Endometrium (tissue), 2 donors: Measurements from ENCODE around the gene SMLR1.
"Not testable (repeated sequence)": the region's sequence is repeated elsewhere in the genome, so short reads cannot be mapped to it uniquely, and the experiment has no call there.

Source experiments
- FAIRE-seq: peaks from 2 replicates; lab custom pipeline; 2012; peaks lifted over from hg19 to GRCh38; lab: Jason Lieb, UNC
- donor health status: control.
- donor health status: control.

SMLR1 gene

GRCh38 chr6:130827247-130828149, at the start of gene SMLR1:
Gene SMLR1 (plus strand): TSS chr6:130827406. CDS start chr6:130827414, 8 bp downstream.
- FAIRE-seq = no peak

GRCh38 chr6:130778946-130779657, 48.1 kb upstream of the SMLR1 start:
- FAIRE-seq = peak; percentile 87

- FAIRE-seq = no peak
These were observed 47.6 kb upstream of the SMLR1 start for GRCh38 chr6:130779658-130780033.

DNA sequence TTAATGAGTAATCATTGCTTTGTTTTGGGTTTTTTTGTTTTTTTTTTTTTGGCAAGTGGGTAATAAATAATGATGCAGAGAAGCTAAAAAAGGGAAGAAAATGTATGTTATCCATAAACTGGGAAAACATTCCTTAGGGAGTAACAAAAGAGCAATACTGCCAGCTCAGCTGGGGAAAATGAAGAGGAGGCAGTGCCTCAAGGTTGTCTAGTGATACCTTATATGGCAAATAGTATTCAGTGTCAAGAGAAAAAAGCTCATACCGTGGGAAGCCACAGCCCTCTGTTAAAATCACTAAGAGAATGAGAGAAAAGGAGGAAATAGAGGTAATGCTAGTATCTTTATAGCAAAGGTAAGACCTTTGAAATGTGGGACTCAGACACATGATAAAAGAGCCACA, 47.1 kb upstream of the SMLR1 start:
- FAIRE-seq = no peak

GRCh38 chr6:130781557-130781956, 45.6 kb upstream of the SMLR1 start:
- FAIRE-seq = no peak

GRCh38 chr6:130783416-130784107, 43.6 kb upstream of the SMLR1 start:
- FAIRE-seq = peak; percentile 15

DNA sequence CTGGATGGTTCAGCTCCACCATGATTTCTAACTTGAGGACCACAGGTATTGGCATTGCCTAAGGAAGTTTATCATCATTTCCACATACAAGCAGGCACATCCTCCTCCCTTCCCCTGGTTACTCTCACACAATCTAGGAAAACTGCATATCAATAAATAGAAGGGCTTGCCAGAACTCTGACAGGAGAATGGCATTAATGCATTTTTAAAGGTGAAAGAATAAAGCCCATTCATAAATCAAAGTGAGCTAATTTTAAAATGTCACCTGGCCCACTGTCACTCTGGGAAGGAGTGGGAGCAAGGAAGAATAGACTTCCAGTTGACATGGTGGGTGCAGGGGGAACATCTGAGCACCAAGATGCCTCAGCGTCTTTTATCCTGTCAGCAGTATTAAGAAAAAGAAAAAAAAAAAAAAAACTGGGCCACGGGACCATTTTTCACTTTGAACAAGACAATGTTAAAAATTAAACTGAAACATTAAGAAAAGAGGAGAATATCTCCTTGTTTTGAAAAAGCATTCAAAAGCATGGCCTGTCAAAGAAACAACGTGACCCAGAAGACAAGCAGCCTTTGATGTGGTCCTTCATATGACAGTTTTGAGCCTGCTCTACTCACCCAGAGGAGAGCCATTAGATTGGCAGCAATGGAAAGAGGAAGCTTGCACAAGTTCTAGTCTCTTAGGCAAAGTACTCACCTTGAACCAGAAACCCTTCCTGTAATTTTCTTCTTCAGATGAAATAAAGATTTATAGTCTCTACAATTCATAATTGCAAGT, 39.3 kb upstream of the SMLR1 start:
- no peak for FAIRE-seq

DNA sequence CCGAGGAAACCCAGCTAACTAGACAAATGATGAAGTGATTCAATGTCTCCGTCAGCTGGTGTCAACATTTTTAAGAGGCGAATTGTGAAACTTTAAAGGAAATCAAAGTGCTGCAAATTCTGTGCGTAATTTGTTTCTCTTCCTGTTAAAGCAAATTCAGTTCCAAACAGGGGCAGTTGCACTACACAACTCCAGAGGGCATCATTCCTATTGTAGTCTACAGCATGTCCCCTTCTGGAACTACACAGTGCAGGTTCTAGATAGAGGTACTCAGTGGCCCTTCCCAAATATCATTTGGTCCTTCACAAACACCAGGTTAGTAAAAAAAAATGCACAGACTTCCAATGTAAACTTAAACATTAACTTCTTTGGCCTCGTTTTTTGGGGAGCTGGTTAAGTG, 38.3 kb upstream of the SMLR1 start:
- no peak for FAIRE-seq

DNA sequence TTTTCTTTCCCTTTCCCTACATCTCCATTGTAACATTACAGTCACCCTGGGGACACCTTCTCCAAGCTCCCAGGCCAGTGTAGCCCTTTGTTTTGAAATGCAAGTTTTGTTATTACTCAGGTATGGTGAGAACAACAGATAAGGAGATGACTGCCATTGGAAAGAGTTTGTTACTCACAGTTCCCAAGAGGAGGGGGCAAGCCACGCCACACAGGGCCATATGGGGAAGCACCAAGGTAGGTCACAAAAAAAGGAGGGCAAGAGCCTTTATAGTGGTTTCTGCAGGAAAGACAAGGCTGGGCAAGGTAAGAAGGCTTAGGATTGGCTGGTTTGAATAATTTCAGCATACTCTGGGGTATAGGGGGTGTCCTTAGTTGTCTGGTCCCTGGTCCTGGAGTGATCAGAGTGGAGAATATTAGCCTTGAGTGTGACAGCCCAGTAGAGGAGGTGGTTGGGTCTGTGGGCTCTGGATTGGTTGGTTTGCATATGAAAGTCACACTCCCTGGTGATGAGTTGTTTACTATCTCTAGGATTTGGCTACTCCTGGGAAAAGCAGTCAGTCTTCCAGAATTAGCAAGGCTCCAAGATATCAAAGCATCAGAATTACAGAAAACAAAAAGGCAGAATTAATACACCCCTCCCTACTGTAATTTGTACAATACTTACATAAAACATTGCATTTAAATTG, 33.1 kb upstream of the SMLR1 start:
- no peak for FAIRE-seq

DNA sequence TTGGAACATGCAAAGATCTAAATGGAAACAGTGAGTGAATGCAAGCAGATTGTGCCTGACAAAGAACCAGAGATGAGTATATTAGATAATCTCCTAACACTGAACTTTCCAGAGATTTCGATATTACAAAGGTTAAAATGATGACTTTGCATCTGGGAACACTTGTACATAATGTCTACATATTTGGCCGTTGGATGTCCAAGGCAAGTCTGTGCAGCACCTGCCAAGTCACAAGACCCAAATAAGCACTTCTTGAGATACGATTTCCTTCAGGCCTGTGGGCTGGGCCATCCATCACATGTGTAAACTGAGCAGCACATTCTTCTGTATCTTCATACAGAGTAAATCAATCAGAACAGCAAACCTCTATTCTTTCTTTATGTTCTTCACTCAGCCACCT, 32.5 kb upstream of the SMLR1 start:
- FAIRE-seq = no peak

- FAIRE-seq = peak; percentile 55
These were observed 30.8 kb upstream of the SMLR1 start for GRCh38 chr6:130796313-130796905.

DNA sequence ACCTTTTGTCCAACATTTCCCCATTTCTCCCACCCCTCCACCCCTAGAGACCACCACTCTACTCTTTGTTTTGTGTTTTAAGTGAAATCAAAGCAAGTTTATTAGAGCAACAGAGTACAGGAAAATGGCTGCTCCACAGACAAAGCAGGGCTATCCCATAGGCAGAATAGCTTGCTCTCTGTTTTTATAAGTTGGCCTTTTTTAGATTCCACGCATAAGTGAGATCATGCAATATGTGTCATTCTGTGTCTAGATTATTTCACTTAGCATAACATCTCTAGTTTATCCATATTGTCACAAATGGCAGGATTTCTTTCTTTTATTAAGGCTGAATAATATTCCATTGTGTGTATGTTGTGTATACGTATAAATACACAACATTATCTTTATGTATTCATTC, 30.1 kb upstream of the SMLR1 start:
- no peak for FAIRE-seq

- FAIRE-seq = not testable (repeated sequence)
These were observed 25.8 kb upstream of the SMLR1 start for GRCh38 chr6:130801368-130801767.

DNA sequence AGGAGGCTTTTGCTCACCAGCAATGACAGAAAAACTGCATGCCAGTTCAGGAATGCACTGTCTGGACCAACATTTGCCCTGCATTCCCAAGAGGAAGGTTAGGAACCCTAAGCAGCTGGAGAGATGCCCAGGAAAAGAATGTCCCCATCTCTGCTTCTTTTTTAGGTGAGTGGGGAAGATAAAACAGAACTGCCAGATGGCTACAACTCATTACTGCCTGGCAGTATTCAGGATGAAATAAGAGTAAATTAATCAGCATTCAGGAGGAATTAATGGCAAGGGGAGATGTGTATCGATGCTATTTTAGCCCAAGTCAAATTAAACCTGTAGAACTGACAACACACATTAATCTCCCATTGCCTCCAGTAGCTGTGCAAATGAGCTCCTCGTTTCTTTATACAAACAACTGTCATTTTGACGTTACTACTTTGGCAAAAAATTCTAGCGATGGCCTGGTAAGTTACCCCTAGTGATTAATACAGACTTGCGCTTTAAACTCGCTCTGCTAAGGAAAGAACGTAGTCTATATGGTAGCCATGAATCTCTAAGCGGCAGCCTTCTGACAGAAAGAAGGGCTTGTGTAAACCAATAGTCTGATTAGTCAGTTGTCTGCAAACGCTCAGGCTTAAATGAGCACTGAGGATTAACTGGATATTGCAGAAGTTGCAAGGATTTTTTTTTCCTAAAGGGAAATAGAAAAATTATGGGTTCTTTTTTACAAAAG, 16.7 kb upstream of the SMLR1 start:
- FAIRE-seq = no peak

DNA sequence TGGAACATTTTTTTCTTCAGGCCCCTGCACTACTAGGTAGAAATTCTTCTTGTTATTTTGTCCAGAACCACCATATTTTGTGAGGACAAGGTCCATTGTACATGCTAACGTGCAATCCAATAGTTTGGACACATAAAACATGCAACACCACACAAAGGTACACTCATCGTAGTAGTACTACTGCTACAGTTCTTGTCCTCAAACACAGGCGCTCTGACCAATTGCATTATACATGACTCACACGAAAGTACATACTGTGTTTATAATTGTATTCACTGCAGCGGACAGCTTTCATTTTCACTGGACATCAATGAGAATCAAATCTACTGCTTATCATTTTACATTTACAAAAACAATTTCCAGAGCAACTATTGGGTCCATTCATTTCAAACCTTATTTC, 15.3 kb upstream of the SMLR1 start:
- FAIRE-seq = no peak

DNA sequence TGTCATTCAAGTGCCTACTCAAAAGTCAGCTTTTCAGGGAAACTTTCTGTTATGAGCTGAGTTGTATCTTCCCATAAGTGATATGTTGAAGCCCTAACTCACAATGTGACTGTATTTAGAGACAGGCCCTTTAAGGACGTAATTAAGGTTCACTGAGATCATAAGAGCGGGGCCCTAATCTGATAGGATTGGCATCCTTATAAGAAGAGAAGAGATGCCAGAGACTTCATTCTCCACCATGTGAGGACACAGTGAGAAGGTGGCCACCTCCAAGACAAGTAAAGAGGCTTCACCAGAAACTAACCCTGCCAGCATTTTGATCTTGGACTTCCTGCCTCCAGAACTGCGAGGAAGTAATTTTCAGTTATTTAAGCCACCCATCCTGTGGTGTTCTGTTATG, 12.7 kb upstream of the SMLR1 start:
- no peak for FAIRE-seq

GRCh38 chr6:130815200-130816071, 11.8 kb upstream of the SMLR1 start:
- FAIRE-seq = no peak

- FAIRE-seq = no peak
These were observed 4.5 kb upstream of the SMLR1 start for GRCh38 chr6:130822736-130823135.

- FAIRE-seq = no peak
These were observed 2.1 kb upstream of the SMLR1 start for GRCh38 chr6:130824978-130825694.
